Mesothelial cell of epicardium (in vitro differentiated cells): ENCODE measurements around the gene VPS52. TPM values are rescaled to one million over a fixed set of nuclear protein-coding genes. Genes with fewer than 3 reads are reported as not detected.
"Not testable (repeated sequence)": the region's sequence is repeated elsewhere in the genome, so short reads cannot be mapped to it uniquely, and the experiment has no call there.

Experiments used
- DNase-seq, 2 experiments: peaks; one replicate each; pipeline ENCODE4 v3.0.0; 2021; ENCODE audit warnings: low spot score in 2 of 2; ENCODE audit not compliant: unreplicated experiment in 2 of 2
- H3K27ac Mint-ChIP-seq: 2 replicates; pipeline ENCODE4 v1.8.0; 2021; ENCODE audit warnings: mixed read lengths
- H3K27me3 Mint-ChIP-seq: 2 replicates; pipeline ENCODE4 v1.8.0; 2021; ENCODE audit warnings: low read depth, mixed read lengths
- H3K36me3 Mint-ChIP-seq: 2 replicates; pipeline ENCODE4 v1.8.0; 2021; ENCODE audit warnings: mixed read lengths
- H3K4me1 Mint-ChIP-seq: 2 replicates; pipeline ENCODE4 v1.8.0; 2021; ENCODE audit warnings: mixed read lengths
- H3K4me3 Mint-ChIP-seq: 2 replicates; pipeline ENCODE4 v1.8.0; 2021; ENCODE audit warnings: mild to moderate bottlenecking, moderate library complexity, mixed read lengths
- H3K9me3 Mint-ChIP-seq: 2 replicates; pipeline ENCODE4 v1.8.0; 2021; ENCODE audit warnings: mixed read lengths
- CTCF ChIP-seq: fragments of 200-600 bp; sonication (generic); IDR thresholded peaks from one replicate; pipeline ENCODE4 v1.5.0; 2021; ENCODE audit warnings: antibody characterized with exemption; ENCODE audit not compliant: unreplicated experiment
- total RNA-seq: library from RNA; stranded (reverse); gene quantifications from 3 replicates; pipeline ENCODE4 v1.2.1, GENCODE V29; 2021

VPS52 gene
- total RNA-seq, 1 donor from 2014 or later, result 69.8 TPM

- no peaks in the 10 kb centered on the region for H3K27me3 Mint-ChIP-seq
- no peak overlapping the region for H3K27ac Mint-ChIP-seq
- no peak for DNase-seq
- H3K4me3 Mint-ChIP-seq, result peak overlapping the region; percentile 99
- peaks cover 29% of the 10 kb centered on the region for H3K4me1 Mint-ChIP-seq
- H3K36me3 Mint-ChIP-seq, result peaks cover 12% of the 10 kb centered on the region
- no peak for TF ChIP-seq CTCF
- H3K9me3 Mint-ChIP-seq, result no peaks in the 10 kb centered on the region
These were observed 15.6 kb upstream of the VPS52 start for GRCh38 chr6:33286946-33287914.

DNA sequence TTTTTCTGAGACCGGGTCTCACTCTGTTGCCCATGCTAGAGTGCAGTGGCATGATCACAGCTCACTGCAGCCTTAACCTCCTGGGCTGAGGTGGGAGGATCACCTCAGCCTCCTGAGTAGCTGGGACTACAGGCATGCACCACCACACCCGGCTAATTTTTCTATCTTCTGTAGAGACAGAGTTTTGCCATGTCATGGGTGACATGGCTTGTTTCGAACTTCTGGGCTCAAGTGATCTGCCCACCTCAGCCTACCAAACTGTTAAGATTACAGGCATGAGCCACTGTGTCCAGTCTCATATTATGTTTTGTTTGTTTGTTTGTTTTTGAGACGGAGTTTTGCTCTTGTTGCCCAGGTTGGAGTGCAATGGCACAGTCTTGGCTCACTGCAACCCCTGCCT lies 13.5 kb upstream of the VPS52 start:
- H3K9me3 Mint-ChIP-seq, H3K4me3 Mint-ChIP-seq: not testable (repeated sequence)
- peaks cover 16% of the 10 kb centered on the region for H3K36me3 Mint-ChIP-seq

GRCh38 chr6:33280539-33280938 lies 8.9 kb upstream of the VPS52 start:
- Mint-ChIP-seq H3K27me3 (no peaks in the 10 kb centered on the region), H3K9me3 (no peaks in the 10 kb centered on the region), H3K36me3 (peaks cover 10% of the 10 kb centered on the region), H3K4me1 (peaks cover 19% of the 10 kb centered on the region), H3K4me3 (no peak overlapping the region), H3K27ac (no peak overlapping the region)
- no peak for DNase-seq
- TF ChIP-seq CTCF, result no peak

More for the DNA sequence above, 13.5 kb upstream of the VPS52 start:
- not testable (repeated sequence) for H3K27ac Mint-ChIP-seq, H3K27me3 Mint-ChIP-seq, DNase-seq
- H3K4me1 Mint-ChIP-seq, result peaks cover 19% of the 10 kb centered on the region

GRCh38 chr6:33279971-33280511 lies 8.4 kb upstream of the VPS52 start:
- TF ChIP-seq CTCF, result peak; percentile 36
- Mint-ChIP-seq H3K9me3 (no peaks in the 10 kb centered on the region), H3K27ac (no peak overlapping the region), H3K4me3 (no peak overlapping the region), H3K36me3 (peaks cover 10% of the 10 kb centered on the region), H3K27me3 (no peaks in the 10 kb centered on the region), H3K4me1 (peaks cover 21% of the 10 kb centered on the region)
- DNase-seq, result no peak

GRCh38 chr6:33279257-33279695 lies 7.6 kb upstream of the VPS52 start:
- no peak overlapping the region for H3K27ac Mint-ChIP-seq
- TF ChIP-seq CTCF, result no peak
- H3K4me1 Mint-ChIP-seq, result peaks cover 29% of the 10 kb centered on the region

DNA sequence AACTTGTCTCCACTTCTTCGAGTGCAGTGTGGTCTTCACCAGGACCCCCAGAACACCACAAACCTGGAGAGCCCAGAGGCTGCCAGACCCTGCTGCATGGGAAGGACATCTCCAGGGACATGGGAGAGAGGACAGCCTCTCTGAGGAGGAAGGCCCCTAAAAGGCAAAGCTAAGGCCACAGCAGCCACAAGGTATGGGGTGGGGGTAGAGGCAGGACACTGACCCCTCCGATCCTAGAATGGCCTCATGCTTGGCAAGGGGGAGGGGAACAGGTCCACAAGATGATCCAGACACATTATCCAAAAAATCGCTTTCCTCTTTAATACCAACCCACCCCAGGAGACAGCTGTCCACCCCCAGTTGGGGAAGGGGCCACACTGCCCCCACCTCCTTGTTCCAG lies 7.1 kb upstream of the VPS52 start:
- peaks cover 31% of the 10 kb centered on the region for H3K4me1 Mint-ChIP-seq
- H3K27me3 Mint-ChIP-seq, result no peaks in the 10 kb centered on the region
- H3K9me3 Mint-ChIP-seq, result no peaks in the 10 kb centered on the region
- TF ChIP-seq CTCF, result no peak
- no peak for DNase-seq
- H3K36me3 Mint-ChIP-seq, result peaks cover 15% of the 10 kb centered on the region
- no peak overlapping the region for H3K27ac Mint-ChIP-seq
- H3K4me3 Mint-ChIP-seq, result no peak overlapping the region

More at GRCh38 chr6:33279257-33279695, 7.6 kb upstream of the VPS52 start:
- Mint-ChIP-seq H3K4me3 (no peak overlapping the region), H3K9me3 (no peaks in the 10 kb centered on the region), H3K27me3 (no peaks in the 10 kb centered on the region), H3K36me3 (peaks cover 13% of the 10 kb centered on the region)
- no peak for DNase-seq
